Stimulated activated CD8-positive, alpha-beta memory T cell treated with anti-CD3 and anti-CD28 coated beads, Interleukin-4, amount 100 ng/mL, for 48 hours (primary cell): Measurements from ENCODE around the gene IAPP.
"Not testable (repeated sequence)": the region's sequence is repeated elsewhere in the genome, so short reads cannot be mapped to it uniquely, and the experiment has no call there.

Experiments
- DNase-seq: peaks from one replicate; pipeline ENCODE4 v3.0.0-alpha.2; 2020

IAPP gene

DNA sequence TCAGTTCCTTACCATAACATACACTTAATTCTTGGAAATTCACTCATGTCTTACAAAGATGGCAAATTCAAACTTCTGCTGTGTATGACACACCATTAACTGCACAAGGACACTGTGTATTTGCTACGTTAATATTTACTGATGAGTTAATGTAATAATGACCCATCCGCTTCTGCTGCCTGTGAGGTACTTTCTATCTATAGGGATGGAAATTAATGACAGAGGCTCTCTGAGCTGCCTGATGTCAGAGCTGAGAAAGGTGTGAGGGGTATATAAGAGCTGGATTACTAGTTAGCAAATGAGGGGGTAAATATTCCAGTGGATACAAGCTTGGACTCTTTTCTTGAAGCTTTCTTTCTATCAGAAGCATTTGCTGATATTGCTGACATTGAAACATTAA lies at the start of gene IAPP:
TSS of gene IAPP (plus strand) at position 301 of the 400 bp plus-strand sequence. CDS start 450 bp downstream, outside the sequence.
- DNase-seq = no peak

DNA sequence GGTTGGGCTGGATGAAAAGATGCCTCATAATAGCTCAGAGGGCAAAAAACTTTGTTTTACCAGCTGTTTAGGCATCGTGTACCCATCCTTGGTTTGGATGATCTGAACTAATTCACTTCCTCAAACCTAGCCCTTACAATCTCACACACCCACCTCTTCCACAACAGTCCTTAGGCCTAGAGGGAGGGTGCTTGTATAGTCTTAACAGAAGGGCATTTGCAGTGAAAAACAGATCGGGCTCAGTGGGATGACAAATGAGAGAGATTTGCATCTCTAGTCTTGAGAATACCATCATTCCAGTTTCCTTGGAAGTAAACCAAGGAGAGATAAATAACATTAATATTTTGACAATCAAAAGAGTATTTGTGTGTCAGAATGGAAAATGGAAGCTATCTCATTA lies 49.0 kb upstream of the IAPP start:
- no peak for DNase-seq

DNA sequence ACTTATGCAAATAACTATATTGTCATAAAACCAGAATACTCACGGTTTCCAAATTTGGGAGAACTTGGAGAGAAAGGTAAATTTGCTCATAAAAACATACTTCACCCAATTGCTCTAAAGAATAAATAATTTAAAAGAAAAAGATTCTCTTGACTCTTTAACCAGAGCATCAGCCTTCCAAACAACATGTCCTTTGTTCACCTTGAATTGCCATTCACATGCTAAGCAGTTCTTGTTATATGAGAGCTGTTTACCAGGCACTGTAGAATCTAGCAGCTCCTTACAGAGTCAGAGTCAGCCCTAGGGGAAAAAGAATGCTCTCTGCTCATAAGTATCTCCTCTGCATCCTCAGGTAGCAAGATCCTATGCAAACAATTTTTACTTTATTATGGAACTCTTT lies 48.2 kb upstream of the IAPP start:
- no peak for DNase-seq

DNA sequence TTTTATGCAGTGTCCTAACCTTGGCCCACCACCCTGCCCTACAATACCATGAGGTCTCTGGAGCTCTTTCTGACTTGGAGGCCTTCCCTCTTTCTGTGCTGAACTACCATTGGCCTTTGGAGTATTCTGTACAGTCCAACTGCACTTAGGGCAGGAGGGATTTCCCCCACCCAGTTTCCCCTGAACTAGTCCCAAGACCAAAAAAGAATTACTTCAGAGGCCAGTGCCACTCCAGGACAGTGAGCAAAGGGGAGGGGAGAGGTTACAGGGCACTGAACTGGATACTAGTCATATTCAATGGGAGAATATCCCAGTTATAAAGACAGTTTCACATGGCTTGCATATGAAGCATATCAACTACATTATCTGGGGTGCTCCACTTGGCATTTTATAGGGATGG lies 44.1 kb upstream of the IAPP start:
- no peak for DNase-seq

- no peak for DNase-seq
Observed at GRCh38 chr12:21330682-21331253, 41.9 kb upstream of the IAPP start.

DNA sequence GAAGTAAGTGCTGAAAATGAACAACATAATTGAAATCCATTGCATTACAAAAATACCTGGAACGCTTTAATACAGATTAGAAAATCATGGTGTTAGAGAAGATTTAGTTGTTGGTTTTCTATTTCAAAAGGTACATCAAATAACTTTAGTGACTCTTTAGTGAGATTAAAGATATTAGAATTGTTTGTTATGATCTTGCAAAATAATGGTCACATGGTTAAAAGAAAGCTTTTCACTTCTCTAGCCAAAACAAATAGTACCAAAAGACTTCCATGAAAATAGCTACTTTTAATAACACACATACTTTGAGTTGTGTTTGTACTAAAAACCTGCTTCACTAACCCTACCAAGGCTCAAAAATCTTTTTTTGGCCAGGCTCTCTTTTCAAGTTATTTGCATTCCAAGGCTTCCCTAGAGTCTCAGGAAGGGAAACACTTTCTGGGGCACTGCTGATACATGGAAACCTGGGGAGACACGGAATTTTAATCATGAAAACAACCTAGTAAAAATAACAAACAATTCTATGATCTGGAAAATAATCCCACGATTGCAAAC lies 37.9 kb upstream of the IAPP start, which contains the start of gene SLCO1A2:
TSS of gene SLCO1A2 (minus strand) at position 147 of the 555 bp plus-strand sequence. CDS start 270 bp downstream, outside the sequence.
- DNase-seq = no peak

GRCh38 chr12:21336656-21337055 lies 36.0 kb upstream of the IAPP start:
- DNase-seq = no peak

DNA sequence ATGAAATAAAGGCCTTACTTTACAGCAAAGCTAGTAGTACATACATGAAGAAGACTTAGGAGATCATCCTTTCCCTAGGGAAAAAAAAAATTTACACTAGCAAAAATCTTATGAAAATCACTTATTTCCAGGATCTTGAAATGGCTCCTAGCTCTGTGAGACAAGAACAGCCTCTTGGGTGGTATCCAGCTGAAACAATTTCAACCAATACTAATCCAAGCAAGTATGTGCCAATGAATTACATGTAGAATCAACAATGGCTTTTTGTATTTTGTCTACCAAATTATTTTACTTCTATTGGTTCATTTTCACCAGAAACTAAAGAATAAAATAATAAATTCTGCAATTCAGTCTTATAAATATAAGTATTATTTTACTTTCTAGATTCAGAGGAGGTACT lies 35.2 kb upstream of the IAPP start:
- DNase-seq = no peak

- no peak for DNase-seq
Observed at GRCh38 chr12:21337959-21338744, 34.5 kb upstream of the IAPP start.

DNA sequence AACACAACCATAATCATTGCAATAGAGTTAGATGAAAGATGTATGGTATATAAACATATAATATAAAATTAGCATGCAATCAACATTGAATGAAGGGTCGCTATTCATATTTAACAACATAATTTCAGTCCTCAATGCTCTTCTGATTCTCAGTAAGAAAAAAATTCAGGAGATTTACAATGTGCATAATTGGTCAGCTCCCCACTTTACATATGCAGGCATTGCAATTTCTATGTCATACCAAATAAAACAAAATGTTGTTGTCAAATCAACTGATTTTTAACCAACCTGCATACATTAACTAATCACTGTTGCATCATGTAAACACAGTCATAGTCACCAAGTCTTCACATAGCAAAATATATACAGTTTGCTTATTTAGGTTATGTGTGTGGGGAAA lies 32.8 kb upstream of the IAPP start:
- no peak for DNase-seq

GRCh38 chr12:21340403-21340802 lies 32.3 kb upstream of the IAPP start:
- DNase-seq = no peak

DNA sequence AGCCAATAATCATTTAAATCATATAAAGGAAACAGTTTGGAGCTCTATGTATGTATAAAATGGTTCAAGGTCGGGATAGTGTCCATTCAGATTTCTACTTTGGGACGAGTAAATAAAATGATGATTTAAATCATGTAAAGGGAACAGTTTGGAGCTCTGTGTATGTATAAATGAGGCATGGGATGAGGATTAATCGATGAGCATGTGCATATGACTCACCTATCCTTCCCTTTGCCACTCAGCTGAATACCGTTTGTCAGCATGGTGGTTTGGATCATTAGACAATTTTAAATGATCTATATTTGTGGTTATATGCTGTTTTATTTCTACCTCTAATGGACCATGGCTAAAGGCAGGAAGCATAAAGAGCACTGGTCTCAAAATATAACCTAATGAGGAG lies 30.9 kb upstream of the IAPP start:
- DNase-seq = no peak

- DNase-seq = no peak
Observed at GRCh38 chr12:21343636-21344035, 29.1 kb upstream of the IAPP start.

DNA sequence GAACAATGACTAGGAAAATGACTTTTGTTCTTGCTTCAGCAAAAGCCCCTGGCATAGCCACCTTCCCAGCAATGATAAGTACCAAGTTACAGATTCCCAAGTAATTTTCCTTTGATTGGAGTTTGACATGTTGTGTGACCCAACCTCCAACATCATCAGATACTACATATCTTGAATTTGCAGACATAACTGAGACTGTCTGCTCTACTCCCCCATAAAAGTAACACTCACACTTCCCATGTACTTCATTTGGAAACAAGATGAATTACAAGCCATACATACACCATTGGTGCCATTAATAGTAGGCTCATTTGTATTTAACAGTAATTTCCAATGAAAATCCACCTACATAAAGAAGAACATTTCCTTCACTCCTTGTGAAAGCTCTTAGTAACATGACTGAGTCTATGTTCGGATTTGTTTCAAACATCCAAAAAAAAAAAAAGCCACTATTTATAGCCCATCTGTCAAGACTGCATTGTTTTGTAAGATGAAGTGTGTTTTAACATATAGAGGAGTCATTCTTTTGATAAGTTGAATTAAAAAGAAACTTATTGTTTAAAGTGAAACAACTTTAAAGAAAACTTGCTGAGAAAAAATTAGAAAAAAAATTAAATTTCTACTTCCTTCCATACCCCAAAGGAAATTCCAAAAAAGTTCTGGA lies 26.0 kb upstream of the IAPP start:
- no peak for DNase-seq

DNA sequence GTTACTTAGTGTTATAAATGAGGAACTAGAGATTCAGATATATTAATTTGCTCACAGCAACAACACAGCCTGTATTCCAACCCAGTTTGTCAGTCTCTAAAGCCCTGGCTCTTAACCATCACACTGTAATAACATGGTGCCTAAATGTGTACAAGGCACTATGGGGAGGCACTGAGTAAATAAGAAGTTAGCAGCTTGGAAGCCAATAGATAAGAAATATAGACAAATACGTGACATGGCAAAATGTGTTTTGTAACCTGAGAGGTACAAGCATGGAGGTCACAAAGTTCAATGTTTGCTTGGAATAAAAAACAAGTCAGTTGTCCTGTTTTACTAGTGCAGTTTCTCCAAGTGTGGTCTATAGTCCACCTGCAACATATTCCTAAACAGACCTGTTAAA lies 21.7 kb upstream of the IAPP start:
- no peak for DNase-seq

GRCh38 chr12:21353487-21353886 lies 19.2 kb upstream of the IAPP start:
- DNase-seq = no peak

DNA sequence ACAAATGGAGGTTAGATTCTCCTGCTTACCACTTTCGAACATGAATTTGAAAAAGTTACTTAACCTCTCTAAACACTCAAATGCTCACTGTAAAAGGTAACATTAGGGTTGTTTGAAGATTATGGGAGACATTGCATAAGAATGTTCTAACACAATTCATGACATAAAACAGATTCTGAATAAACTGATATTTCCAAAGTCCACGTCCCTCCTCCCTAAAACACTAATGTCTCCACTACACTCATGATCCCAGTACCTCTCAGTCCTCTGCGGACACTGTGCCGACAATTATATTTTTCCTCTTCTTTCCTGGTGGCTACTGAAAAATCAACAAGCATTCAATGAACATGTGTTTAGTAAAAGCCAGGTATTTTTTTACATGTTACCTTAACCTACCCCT lies 18.8 kb upstream of the IAPP start:
- no peak for DNase-seq

DNA sequence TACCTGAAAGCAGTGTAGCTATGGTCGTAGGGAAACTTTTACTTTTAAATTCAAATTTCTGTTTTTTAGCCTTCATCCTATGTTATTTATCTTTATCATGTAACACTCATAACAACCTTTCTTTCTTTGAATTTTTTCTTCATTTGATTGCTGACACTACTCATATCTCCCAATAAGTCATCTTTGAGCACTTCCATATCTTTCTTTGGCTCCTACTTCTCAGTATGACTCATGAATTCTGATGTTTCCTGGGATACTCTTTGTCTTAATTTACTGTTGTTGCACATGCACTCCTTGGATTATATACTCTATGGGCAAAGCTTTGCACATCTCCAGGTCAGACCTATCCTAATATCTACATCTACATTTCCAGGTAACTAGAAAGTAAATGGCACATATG lies 18.1 kb upstream of the IAPP start:
- DNase-seq = no peak

DNA sequence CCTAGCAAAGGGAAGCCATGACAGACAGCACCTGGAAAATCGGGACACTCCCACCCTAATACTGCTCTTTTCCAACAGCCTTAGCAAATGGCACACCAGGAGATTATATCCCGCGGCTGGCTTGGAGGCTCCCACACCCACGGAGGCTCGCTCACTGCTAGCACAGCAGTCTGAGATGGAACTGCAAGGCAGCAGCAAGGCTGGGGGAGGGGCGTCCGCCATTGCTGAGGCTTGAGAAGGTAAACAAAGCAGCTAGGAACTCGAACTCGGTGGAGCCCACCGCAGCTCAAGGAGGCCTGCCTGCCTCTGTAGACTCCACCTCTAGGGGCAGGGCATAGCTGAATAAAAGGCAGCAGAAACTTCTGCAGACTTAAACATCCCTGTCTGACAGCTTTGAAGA lies 12.1 kb upstream of the IAPP start:
- not testable (repeated sequence) for DNase-seq

- DNase-seq = no peak
Observed at GRCh38 chr12:21369141-21369980, 3.3 kb upstream of the IAPP start.

GRCh38 chr12:21370845-21371449 lies 1.8 kb upstream of the IAPP start:
- no peak for DNase-seq

DNA sequence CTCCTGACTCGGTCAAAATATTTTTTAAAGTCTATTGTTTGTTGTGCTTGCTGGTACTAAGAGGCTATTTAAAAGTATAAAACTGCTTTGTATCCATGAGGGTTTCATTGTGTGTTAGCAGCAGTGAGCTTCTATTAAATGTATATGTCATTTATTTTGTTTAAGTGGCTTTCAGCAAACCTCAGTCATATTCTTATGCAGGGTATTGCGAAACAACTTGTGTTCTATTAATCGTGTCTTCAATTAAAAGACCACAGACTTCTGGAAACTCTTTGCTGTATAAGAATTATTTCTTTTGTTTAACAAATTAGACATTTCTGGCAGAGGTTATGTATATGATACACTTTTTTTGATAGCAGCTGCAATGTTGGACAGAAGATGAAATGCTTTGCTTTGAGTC lies 6.5 kb downstream of the IAPP start:
- no peak for DNase-seq
